ENCODE data around the gene OVAAL. TPM values are rescaled to one million over a fixed set of nuclear protein-coding genes. Genes with fewer than 3 reads are reported as not detected.

Gene OVAAL
- total and polyA plus RNA-seq, 2 of the 8 experiments (the other 6 are each of a cell fraction or from before 2014, with no cell fraction given), result not detected

DNA sequence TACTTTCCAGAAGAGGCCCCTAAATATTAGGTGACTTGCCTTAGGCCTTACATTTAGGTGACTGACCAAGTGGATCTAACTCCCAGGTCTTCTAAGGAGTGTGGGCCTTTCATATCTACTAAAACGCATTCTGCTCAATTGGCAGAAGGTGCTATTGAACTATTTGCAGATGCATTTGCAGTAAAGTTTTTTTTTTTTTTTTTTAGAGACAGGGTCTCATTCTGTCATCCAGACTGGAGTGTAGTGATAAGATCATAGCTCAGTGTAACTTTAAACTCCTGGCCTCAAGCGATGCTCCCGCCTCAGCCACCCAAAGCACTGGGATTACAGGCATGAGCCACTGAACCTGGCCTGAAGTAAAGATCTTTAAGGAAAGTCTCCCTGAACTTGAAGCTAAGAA lies 43.4 kb upstream of the OVAAL start:
- no peak for DNase-seq (ENCODE audit: low read depth in 1 of 2, low spot score in 2 of 2)
- Histone ChIP-seq H3K4ac (replicated peaks; ENCODE audit: insufficient read length, low read depth, low read length) (no peak overlapping the region), H3K23me2 (ENCODE audit: low read depth, low read length) (no peaks in the 10 kb centered on the region), H3K79me1 (ENCODE audit: low read depth, low read length) (no peaks in the 10 kb centered on the region), H3K36me3 (ENCODE audit: control insufficient read depth in 2 of 4, insufficient read depth in 4 of 4, low read length in 3 of 4) (no peaks in the 10 kb centered on the region), H3K4me2 (ENCODE audit: insufficient read depth in 1 of 2, low read depth in 2 of 2, low read length in 2 of 2) (no peak overlapping the region), H3K9ac (replicated peaks in 1 of 4; ENCODE audit: extremely low read depth in 1 of 4, low read depth in 3 of 4, low read length in 3 of 4) (no peak overlapping the region), H4K20me1 (replicated peaks in 1 of 2; ENCODE audit: control insufficient read depth in 1 of 2, insufficient read depth in 2 of 2, low read length in 2 of 2) (no peaks in the 10 kb centered on the region), H3K4me3 (ENCODE audit: extremely low read depth in 1 of 4, insufficient read depth in 2 of 4, low read depth in 3 of 4, low read length in 4 of 4) (no peak overlapping the region), H2BK15ac (ENCODE audit: low read length) (no peak overlapping the region), H3K56ac (replicated peaks; ENCODE audit: insufficient read length, low read depth, low read length) (no peak overlapping the region), H3K79me2 (ENCODE audit: control insufficient read depth in 1 of 2, insufficient read depth in 2 of 2, low read length in 2 of 2) (no peaks in the 10 kb centered on the region), H2AK5ac (ENCODE audit: low read depth, low read length) (no peak overlapping the region), H3K14ac (ENCODE audit: insufficient read length) (no peak overlapping the region), H3K23ac (ENCODE audit: insufficient read length) (no peak overlapping the region), H3K27ac (ENCODE audit: low read depth, low read length) (no peak overlapping the region), H3K9me3 (ENCODE audit: insufficient read depth in 2 of 2, low read depth in 1 of 2, low read length in 1 of 2) (no peaks in the 10 kb centered on the region), H3K18ac (ENCODE audit: extremely low read depth, low read length) (no peak overlapping the region), H3K27me3 (replicated peaks in 1 of 4; ENCODE audit: control insufficient read depth in 3 of 4, extremely low read depth in 1 of 4, insufficient read depth in 3 of 4, low read length in 3 of 4) (no peaks in the 10 kb centered on the region), H2BK5ac (ENCODE audit: low read depth, low read length) (no peak overlapping the region), H4K8ac (ENCODE audit: extremely low read depth, insufficient read depth, low read length) (no peak overlapping the region), H2AFZ (ENCODE audit: low read length) (no peak overlapping the region), H2BK120ac (replicated peaks; ENCODE audit: low read depth, low read length) (no peak overlapping the region), H2BK20ac (ENCODE audit: low read length) (no peak overlapping the region), H4K91ac (replicated peaks; ENCODE audit: insufficient read length, low read length) (no peak overlapping the region), H2BK12ac (ENCODE audit: low read depth, low read length) (no peak overlapping the region), H4K5ac (ENCODE audit: insufficient read length, low read depth, low read length) (no peak overlapping the region), H3K4me1 (replicated peaks in 1 of 4; ENCODE audit: control insufficient read depth in 3 of 4, insufficient read depth in 4 of 4, low read length in 3 of 4) (peaks cover 0 to 3% (median 0%) of the 10 kb centered on the region in 4 experiments; a peak in 2 of 7 replicates)
- ChIA-PET CTCF (ENCODE audit: partially characterized antibody) (interaction anchor here (0.7 to 4.6 kb wide), 32 partner anchors 8 to 648 kb away, joined by 3 to 47 read pairs (median 4); no protein-coding TSS in a partner anchor), POLR2A (ENCODE audit: partially characterized antibody) (interaction anchor here (0.6 to 3.0 kb wide), 6 partner anchors 10 to 390 kb away, joined by 3 to 14 read pairs (median 4); partner anchors contain the start of gene ACBD6)
- FAIRE-seq, result no peak
- WGBS, 2 experiments (ENCODE audit: extremely low coverage in 1 of 2, insufficient coverage in 1 of 2, insufficient read length in 1 of 2, insufficient replicate concordance in 2 of 2, low coverage in 1 of 2, low lambda C conversion rate in 2 of 2, missing lambda C conversion rate in 1 of 2), result 34% methylated on average over 3 of the region's 3 CpGs; no CpG with 5 or more reads in 1 of the 2 experiments
- TF ChIP-seq BRCA1 (IDR thresholded peaks at IDR 0.05; ENCODE audit: low read depth, low read length) (no peak), CTBP2 (IDR thresholded peaks at IDR 0.05; ENCODE audit: borderline replicate concordance, insufficient read depth, insufficient read length, low read length) (no peak), RXRA (IDR thresholded peaks at IDR 0.05; ENCODE audit: insufficient read depth, low read depth, low read length) (no peak), HDAC2 (IDR thresholded peaks at IDR 0.05; ENCODE audit: borderline replicate concordance in 1 of 2, low read depth in 2 of 2, low read length in 2 of 2) (no peak), SP4 (IDR thresholded peaks at IDR 0.05; ENCODE audit: low read length) (no peak), CREB1 (IDR thresholded peaks at IDR 0.05) (no peak), TEAD4 (IDR thresholded peaks at IDR 0.05; ENCODE audit: low read depth, low read length) (no peak), CHD2 (IDR thresholded peaks at IDR 0.05; ENCODE audit: low read length) (no peak), CHD1 (IDR thresholded peaks at IDR 0.05; ENCODE audit: low read depth, low read length) (no peak), JUND (IDR thresholded peaks at IDR 0.05; ENCODE audit: low read length) (no peak)
- TF ChIP-seq, protein P1, sequence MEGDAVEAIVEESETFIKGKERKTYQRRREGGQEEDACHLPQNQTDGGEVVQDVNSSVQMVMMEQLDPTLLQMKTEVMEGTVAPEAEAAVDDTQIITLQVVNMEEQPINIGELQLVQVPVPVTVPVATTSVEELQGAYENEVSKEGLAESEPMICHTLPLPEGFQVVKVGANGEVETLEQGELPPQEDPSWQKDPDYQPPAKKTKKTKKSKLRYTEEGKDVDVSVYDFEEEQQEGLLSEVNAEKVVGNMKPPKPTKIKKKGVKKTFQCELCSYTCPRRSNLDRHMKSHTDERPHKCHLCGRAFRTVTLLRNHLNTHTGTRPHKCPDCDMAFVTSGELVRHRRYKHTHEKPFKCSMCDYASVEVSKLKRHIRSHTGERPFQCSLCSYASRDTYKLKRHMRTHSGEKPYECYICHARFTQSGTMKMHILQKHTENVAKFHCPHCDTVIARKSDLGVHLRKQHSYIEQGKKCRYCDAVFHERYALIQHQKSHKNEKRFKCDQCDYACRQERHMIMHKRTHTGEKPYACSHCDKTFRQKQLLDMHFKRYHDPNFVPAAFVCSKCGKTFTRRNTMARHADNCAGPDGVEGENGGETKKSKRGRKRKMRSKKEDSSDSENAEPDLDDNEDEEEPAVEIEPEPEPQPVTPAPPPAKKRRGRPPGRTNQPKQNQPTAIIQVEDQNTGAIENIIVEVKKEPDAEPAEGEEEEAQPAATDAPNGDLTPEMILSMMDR (IDR thresholded peaks at IDR 0.05; ENCODE audit: control extremely low read depth in 1 of 3, insufficient read depth in 1 of 3, low read depth in 1 of 3, low read length in 3 of 3), result no peak
- TF ChIP-seq, protein P2, sequence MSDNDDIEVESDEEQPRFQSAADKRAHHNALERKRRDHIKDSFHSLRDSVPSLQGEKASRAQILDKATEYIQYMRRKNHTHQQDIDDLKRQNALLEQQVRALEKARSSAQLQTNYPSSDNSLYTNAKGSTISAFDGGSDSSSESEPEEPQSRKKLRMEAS (IDR thresholded peaks at IDR 0.05), result no peak
